Endodermal cell (in vitro differentiated cells): ENCODE data around the gene KCNK2. TPM values are rescaled to one million over a fixed set of nuclear protein-coding genes. Genes with fewer than 3 reads are reported as not detected.

Experiments
- DNase-seq: peaks from one replicate; pipeline ENCODE4 v3.0.0-alpha.2; 2017
- H3K27ac ChIP-seq: 2 replicates; pipeline ENCODE4 v1.5.1; 2013; ENCODE audit warnings: mild to moderate bottlenecking, low read depth, low read length, moderate library complexity
- H3K27me3 ChIP-seq: 2 replicates; pipeline ENCODE4 v1.6.1; 2013; ENCODE audit warnings: mild to moderate bottlenecking, low read length, moderate library complexity; ENCODE audit not compliant: insufficient read depth, control insufficient read depth, poor library complexity, severe bottlenecking
- H3K36me3 ChIP-seq: 2 replicates; pipeline ENCODE4 v1.7.0; 2013; ENCODE audit warnings: mild to moderate bottlenecking, low read length, moderate library complexity; ENCODE audit not compliant: control insufficient read depth, insufficient read depth
- H3K4me1 ChIP-seq: one replicate; pipeline ENCODE4 v1.7.0; 2013; ENCODE audit warnings: low read length; ENCODE audit not compliant: control insufficient read depth, insufficient read depth
- H3K4me3 ChIP-seq: 2 replicates; pipeline ENCODE4 v1.5.1; 2013; ENCODE audit warnings: mild to moderate bottlenecking, low read length, moderate library complexity
- H3K9ac ChIP-seq: 2 replicates; pipeline ENCODE4 v1.6.1; 2013; ENCODE audit warnings: mild to moderate bottlenecking, low read length, moderate library complexity; ENCODE audit not compliant: poor library complexity, severe bottlenecking; ENCODE audit errors: extremely low read depth
- H3K9me3 ChIP-seq: 2 replicates; pipeline ENCODE4 v1.6.1; 2013; ENCODE audit warnings: mild to moderate bottlenecking, low read length, moderate library complexity; ENCODE audit not compliant: control insufficient read depth
- H3K27ac Mint-ChIP-seq: 2 replicates; pipeline ENCODE4 v1.8.0; 2020; ENCODE audit warnings: mixed read lengths
- H3K27me3 Mint-ChIP-seq: 2 replicates; pipeline ENCODE4 v1.8.0; 2021; ENCODE audit warnings: mild to moderate bottlenecking, mixed read lengths; ENCODE audit not compliant: insufficient read depth
- H3K36me3 Mint-ChIP-seq: 2 replicates; pipeline ENCODE4 v1.8.0; 2020; ENCODE audit warnings: low read depth, mixed read lengths
- H3K4me1 Mint-ChIP-seq: 2 replicates; pipeline ENCODE4 v1.8.0; 2020; ENCODE audit warnings: mixed read lengths
- H3K4me3 Mint-ChIP-seq: 2 replicates; pipeline ENCODE4 v1.8.0; 2020; ENCODE audit warnings: mild to moderate bottlenecking, moderate library complexity, mixed read lengths
- H3K9me3 Mint-ChIP-seq: 2 replicates; pipeline ENCODE4 v1.8.0; 2020; ENCODE audit warnings: mild to moderate bottlenecking, mixed read lengths
- CTCF ChIP-seq: fragments of 200-600 bp; sonication (generic); conservative IDR thresholded peaks from 2 replicates; pipeline ENCODE4 v1.5.0; 2021; ENCODE audit warnings: antibody characterized with exemption, mild to moderate bottlenecking
- WGBS, 2 experiments: methylation state at CpG; one replicate each; pipeline versions ENCODE4 v1.1.5 to v1.1.7; 2013; ENCODE audit warnings: missing lambda C conversion rate in 2 of 2, mixed read lengths in 1 of 2; ENCODE audit not compliant: insufficient coverage in 1 of 2, insufficient read length in 1 of 2; 5-methylcytosine and 5-hydroxymethylcytosine counted together
- total RNA-seq, 2 donors: library from RNA; stranded (reverse); fragmentation: NEBNext Ultra II Directional in 1 of 2; extraction: Animal tissue kit (Norgen Biotek cat#: 25700) in 1 of 2; gene quantifications; 2 replicates in 1 of 2; 3 replicates in 1 of 2; pipeline ENCODE4 v1.2.1, GENCODE V29; 2021

Gene KCNK2
- total RNA-seq, 2 donors from 2014 or later, result 0.15 TPM; not detected in 1

- DNase-seq, result peak; percentile 59
- WGBS, 2 experiments, result 82 to 85% methylated on average over 3 to 5 of the region's 5 CpGs
- Histone ChIP-seq H3K9ac (no peak overlapping the region), H3K27ac (no peak overlapping the region), H3K27me3 (no peaks in the 10 kb centered on the region), H3K9me3 (peaks cover 5% of the 10 kb centered on the region), H3K36me3 (no peaks in the 10 kb centered on the region), H3K4me1 (peaks cover 4% of the 10 kb centered on the region), H3K4me3 (peak overlapping the region; percentile 5)
- Mint-ChIP-seq H3K4me3 (no peak overlapping the region), H3K27me3 (no peaks in the 10 kb centered on the region), H3K4me1 (peaks cover 14% of the 10 kb centered on the region), H3K36me3 (peaks cover 2% of the 10 kb centered on the region), H3K27ac (peak overlapping the region; percentile 70), H3K9me3 (peaks cover 17% of the 10 kb centered on the region)
- no peak for TF ChIP-seq CTCF
Observed at GRCh38 chr1:215260711-215261110, 178.2 kb downstream of the KCNK2 start.

- Histone ChIP-seq H3K4me3 (no peak overlapping the region), H3K4me1 (peaks cover 4% of the 10 kb centered on the region), H3K9ac (no peak overlapping the region), H3K27ac (no peak overlapping the region), H3K27me3 (no peaks in the 10 kb centered on the region), H3K9me3 (peaks cover 5% of the 10 kb centered on the region), H3K36me3 (no peaks in the 10 kb centered on the region)
- Mint-ChIP-seq H3K27ac (no peak overlapping the region), H3K36me3 (peaks cover 2% of the 10 kb centered on the region), H3K27me3 (no peaks in the 10 kb centered on the region), H3K9me3 (peaks cover 17% of the 10 kb centered on the region), H3K4me3 (no peak overlapping the region), H3K4me1 (peaks cover 14% of the 10 kb centered on the region)
- no peak for DNase-seq
- no peak for TF ChIP-seq CTCF
- WGBS, 2 experiments, result 96% methylated on average over 1 of the region's 1 CpG; no CpG with 5 or more reads in 1 of the 2 experiments
Observed at GRCh38 chr1:215262106-215262505, 179.6 kb downstream of the KCNK2 start.

- Histone ChIP-seq H3K4me3 (no peak overlapping the region), H3K9ac (no peak overlapping the region), H3K9me3 (peaks cover 5% of the 10 kb centered on the region), H3K4me1 (peaks cover 4% of the 10 kb centered on the region), H3K36me3 (no peaks in the 10 kb centered on the region), H3K27me3 (no peaks in the 10 kb centered on the region), H3K27ac (no peak overlapping the region)
- no peak overlapping the region for H3K4me3 Mint-ChIP-seq
- peaks cover 14% of the 10 kb centered on the region for H3K4me1 Mint-ChIP-seq
- no peak for TF ChIP-seq CTCF
- 100% methylated on average over 1 of the region's 1 CpG; no CpG with 5 or more reads in 1 of the 2 experiments for WGBS, 2 experiments
- H3K27me3 Mint-ChIP-seq, result no peaks in the 10 kb centered on the region
- peaks cover 2% of the 10 kb centered on the region for H3K36me3 Mint-ChIP-seq
- DNase-seq, result no peak
- no peak overlapping the region for H3K27ac Mint-ChIP-seq
- H3K9me3 Mint-ChIP-seq, result peaks cover 17% of the 10 kb centered on the region
Observed at GRCh38 chr1:215263636-215264035, 181.1 kb downstream of the KCNK2 start.
